H1 (cell line): ENCODE results near the gene CSGALNACT2. TPM values are rescaled to one million over a fixed set of nuclear protein-coding genes. Genes with fewer than 3 reads are reported as not detected.

Source experiments
- CTCF ChIA-PET: fragments of 300-600 bp; sonication (Branson Sonifier 250); formaldehyde crosslinking; loops from one replicate; lab custom pipeline; 2021; ENCODE audit not compliant: partially characterized antibody; lab: Charles Lee
- POLR2A ChIA-PET: fragments of 300-600 bp; sonication (Branson Sonifier 250); formaldehyde crosslinking; loops from one replicate; lab custom pipeline; 2021; ENCODE audit warnings: inconsistent platforms; ENCODE audit not compliant: partially characterized antibody; lab: Charles Lee
- DNase-seq, 2 experiments: peaks; one replicate each; pipeline versions ENCODE4 v3.0.0 to v3.0.0-alpha.2; 2010 to 2022; ENCODE audit warnings: low spot score in 2 of 2, low read depth in 1 of 2, mixed read lengths in 1 of 2
- FAIRE-seq: peaks from 2 replicates; lab custom pipeline; 2011; peaks lifted over from hg19 to GRCh38; lab: Jason Lieb, UNC
- H2AFZ ChIP-seq: 2 replicates; pipeline ENCODE4 v1.8.1; 2012; ENCODE audit warnings: low read length, inconsistent platforms
- H2AK5ac ChIP-seq: 2 replicates; pipeline ENCODE4 v1.6.1; 2013; ENCODE audit warnings: low read depth, low read length
- H2BK120ac ChIP-seq: replicated peaks from 2 replicates; pipeline ENCODE3; 2013; ENCODE audit warnings: low read depth, low read length, inconsistent platforms
- H2BK12ac ChIP-seq: 2 replicates; pipeline ENCODE4 v1.6.1; 2013; ENCODE audit warnings: low read depth, low read length
- H2BK15ac ChIP-seq: 2 replicates; pipeline ENCODE4 v1.6.1; 2013; ENCODE audit warnings: low read length
- H2BK20ac ChIP-seq: 2 replicates; pipeline ENCODE4 v1.6.1; 2013; ENCODE audit warnings: low read length
- H2BK5ac ChIP-seq: 2 replicates; pipeline ENCODE4 v1.6.1; 2013; ENCODE audit warnings: low read depth, low read length
- H3K14ac ChIP-seq: 2 replicates; pipeline ENCODE4 v1.6.1; 2013; ENCODE audit warnings: inconsistent platforms; ENCODE audit not compliant: insufficient read length
- H3K18ac ChIP-seq: 2 replicates; pipeline ENCODE4 v1.6.1; 2013; ENCODE audit warnings: low read length; ENCODE audit errors: extremely low read depth
- H3K23ac ChIP-seq: 2 replicates; pipeline ENCODE4 v1.6.1; 2013; ENCODE audit warnings: inconsistent platforms; ENCODE audit not compliant: insufficient read length
- H3K23me2 ChIP-seq: 2 replicates; pipeline ENCODE4 v1.6.1; 2013; ENCODE audit warnings: low read depth, low read length
- H3K27ac ChIP-seq: 2 replicates; pipeline ENCODE4 v1.6.1; 2011; ENCODE audit warnings: low read depth, low read length, inconsistent platforms
- H3K27me3 ChIP-seq, 4 experiments: replicated peaks in 1 of 4; 1 replicate in 1 of 4; 2 replicates in 3 of 4; pipeline versions ENCODE4 v1.6.1 to v1.8.1; 2011 to 2013; ENCODE audit warnings: low read length in 3 of 4, mild to moderate bottlenecking in 3 of 4, inconsistent platforms in 2 of 4, mixed read lengths in 2 of 4, moderate library complexity in 1 of 4; ENCODE audit not compliant: control insufficient read depth in 3 of 4, insufficient read depth in 3 of 4; ENCODE audit errors: extremely low read depth in 1 of 4
- H3K36me3 ChIP-seq, 4 experiments: 2 replicates each; pipeline versions ENCODE4 v1.6.1 to v1.8.1; 2011 to 2013; ENCODE audit warnings: mild to moderate bottlenecking in 4 of 4, low read length in 3 of 4, moderate library complexity in 2 of 4, control low read depth in 1 of 4, inconsistent platforms in 1 of 4; ENCODE audit not compliant: insufficient read depth in 4 of 4, control insufficient read depth in 2 of 4
- H3K4ac ChIP-seq: replicated peaks from 2 replicates; pipeline ENCODE3; 2013; ENCODE audit warnings: low read length, low read depth, mixed read lengths, inconsistent platforms; ENCODE audit not compliant: insufficient read length
- H3K4me1 ChIP-seq, 4 experiments: replicated peaks in 1 of 4; 1 replicate in 1 of 4; 2 replicates in 3 of 4; pipeline versions ENCODE4 v1.6.1 to v1.8.1; 2011 to 2013; ENCODE audit warnings: low read length in 3 of 4, inconsistent platforms in 2 of 4, mixed read lengths in 1 of 4; ENCODE audit not compliant: insufficient read depth in 4 of 4, control insufficient read depth in 3 of 4
- H3K4me2 ChIP-seq, 2 experiments: 2 replicates each; pipeline versions ENCODE4 v1.6.1 to v1.8.1; 2011 to 2013; ENCODE audit warnings: low read depth in 2 of 2, low read length in 2 of 2, control low read depth in 1 of 2, inconsistent platforms in 1 of 2, mild to moderate bottlenecking in 1 of 2; ENCODE audit not compliant: insufficient read depth in 1 of 2
- H3K4me3 ChIP-seq, 4 experiments: fragments of 200-600, 300-600 bp in 1 of 4; sonication (generic), shearing (Covaris generic), sonication (Bioruptor Twin) in 1 of 4; 2 replicates each; pipeline versions ENCODE4 v1.5.1 to v1.8.1; 2011 to 2016; ENCODE audit warnings: low read length in 4 of 4, low read depth in 3 of 4, control low read depth in 2 of 4, inconsistent platforms in 2 of 4, mild to moderate bottlenecking in 2 of 4, mixed read lengths in 1 of 4, moderate library complexity in 1 of 4; ENCODE audit not compliant: insufficient read depth in 2 of 4; ENCODE audit errors: extremely low read depth in 1 of 4
- H3K56ac ChIP-seq: replicated peaks from 2 replicates; pipeline ENCODE3; 2013; ENCODE audit warnings: low read depth, mild to moderate bottlenecking, mixed read lengths, low read length, inconsistent platforms; ENCODE audit not compliant: insufficient read length
- H3K79me1 ChIP-seq: 2 replicates; pipeline ENCODE4 v1.6.1; 2013; ENCODE audit warnings: low read depth, low read length, control low read depth
- H3K79me2 ChIP-seq, 2 experiments: 2 replicates each; pipeline versions ENCODE4 v1.6.1 to v1.8.1; 2012 to 2013; ENCODE audit warnings: low read length in 2 of 2, mild to moderate bottlenecking in 2 of 2, inconsistent platforms in 1 of 2; ENCODE audit not compliant: insufficient read depth in 2 of 2, control insufficient read depth in 1 of 2
- H3K9ac ChIP-seq, 4 experiments: replicated peaks in 1 of 4; 1 replicate in 1 of 4; 2 replicates in 3 of 4; pipeline versions ENCODE4 v1.6.1 to v1.8.1; 2011 to 2013; ENCODE audit warnings: low read depth in 3 of 4, low read length in 3 of 4, control low read depth in 2 of 4, mild to moderate bottlenecking in 2 of 4, moderate library complexity in 2 of 4, inconsistent platforms in 1 of 4; ENCODE audit errors: extremely low read depth in 1 of 4
- H3K9me3 ChIP-seq, 2 experiments: 2 replicates each; pipeline versions ENCODE4 v1.6.1 to v1.8.1; 2012 to 2013; ENCODE audit warnings: mild to moderate bottlenecking in 2 of 2, moderate library complexity in 2 of 2, control low read depth in 1 of 2, inconsistent platforms in 1 of 2, low read depth in 1 of 2, low read length in 1 of 2, mixed read lengths in 1 of 2; ENCODE audit not compliant: insufficient read depth in 2 of 2
- H4K20me1 ChIP-seq, 2 experiments: replicated peaks in 1 of 2; 2 replicates each; pipeline versions ENCODE3 to v1.8.1; 2011 to 2013; ENCODE audit warnings: inconsistent platforms in 2 of 2, low read length in 2 of 2, mild to moderate bottlenecking in 1 of 2; ENCODE audit not compliant: insufficient read depth in 2 of 2, control insufficient read depth in 1 of 2
- H4K5ac ChIP-seq: 2 replicates; pipeline ENCODE4 v1.6.1; 2013; ENCODE audit warnings: low read length, low read depth, mixed read lengths, inconsistent platforms; ENCODE audit not compliant: insufficient read length
- H4K8ac ChIP-seq: 2 replicates; pipeline ENCODE4 v1.8.0; 2013; ENCODE audit warnings: mild to moderate bottlenecking, moderate library complexity, low read length, inconsistent platforms; ENCODE audit not compliant: insufficient read depth; ENCODE audit errors: extremely low read depth
- H4K91ac ChIP-seq: replicated peaks from 2 replicates; pipeline ENCODE3; 2013; ENCODE audit warnings: low read length, mixed read lengths, inconsistent platforms; ENCODE audit not compliant: insufficient read length
- ATF2 ChIP-seq: IDR thresholded peaks from 2 replicates; pipeline ENCODE4 v1.6.1; 2012; ENCODE audit warnings: low read length, inconsistent platforms
- CTCF ChIP-seq, 3 experiments: IDR thresholded peaks; 1 replicate in 2 of 3; 2 replicates in 1 of 3; pipeline versions ENCODE4 v1.5.1 to v1.6.1; 2011; ENCODE audit warnings: low read length in 3 of 3, mild to moderate bottlenecking in 3 of 3, inconsistent platforms in 2 of 3, low read depth in 1 of 3, moderate library complexity in 1 of 3; ENCODE audit not compliant: insufficient read depth in 1 of 3; ENCODE audit errors: control extremely low read depth in 1 of 3
- RBBP5 ChIP-seq: IDR thresholded peaks from 2 replicates; pipeline ENCODE4 v1.7.1; 2012; ENCODE audit warnings: low read depth, mild to moderate bottlenecking, inconsistent platforms, low read length, moderate library complexity, borderline replicate concordance
- RXRA ChIP-seq: IDR thresholded peaks from 2 replicates; pipeline ENCODE4 v1.6.1; 2011; ENCODE audit warnings: low read depth, mild to moderate bottlenecking, low read length, moderate library complexity; ENCODE audit not compliant: insufficient read depth
- WGBS, 2 experiments: shearing (Covaris generic) in 1 of 2; methylation state at CpG; one replicate each; pipeline versions ENCODE4 v1.1.6 to v1.1.7; 2013 to 2015; ENCODE audit warnings: low lambda C conversion rate in 2 of 2, mixed read lengths in 2 of 2, inconsistent platforms in 1 of 2, low coverage in 1 of 2, missing lambda C conversion rate in 1 of 2; ENCODE audit not compliant: insufficient replicate concordance in 2 of 2, insufficient coverage in 1 of 2, insufficient read length in 1 of 2; ENCODE audit errors: extremely low coverage in 1 of 2, missing lambda C conversion rate in 1 of 2; 5-methylcytosine and 5-hydroxymethylcytosine counted together
- polyA plus RNA-seq, 7 experiments: library from polyadenylated mRNA; depleted of rRNA in 3 of 7; stranded (reverse) in 5 of 7; unstranded in 2 of 7; fragments of >200 nt in 5 of 7; fragments of 200-250 nt in 2 of 7; gene quantifications; 1 replicate in 5 of 7; 2 replicates in 1 of 7; 4 replicates in 1 of 7; pipeline versions ENCODE4 v1.2.1 to v1.2.3, GENCODE V29; 2011 to 2013; ENCODE audit warnings: missing spikeins in 2 of 7, mixed read lengths in 2 of 7
- total RNA-seq: library from RNA; stranded (reverse); fragmentation: NEBNext Ultra II Directional; extraction: Animal tissue kit (Norgen Biotek cat#: 25700); gene quantifications from 2 replicates; pipeline ENCODE4 v1.2.1, GENCODE V29; 2021

The CSGALNACT2 gene
- total and polyA plus RNA-seq, 2 of the 8 experiments (the other 6 are each of a cell fraction or from before 2014, with no cell fraction given): 2.6 to 5.3 TPM

GRCh38 chr10:43105956-43106229 is 32.4 kb upstream of the CSGALNACT2 start:
- H3K9me3 ChIP-seq: no peaks in the 10 kb centered on the region
- H3K23ac ChIP-seq: no peak overlapping the region
- H3K4me1 ChIP-seq: peaks cover 0 to 13% (median 3%) of the 10 kb centered on the region in 4 experiments; a peak in 5 of 7 replicates
- no peak overlapping the region for H4K5ac ChIP-seq
- H3K27me3 ChIP-seq: peaks cover 0 to 16% (median 12%) of the 10 kb centered on the region in 4 experiments; a peak in 6 of 7 replicates
- peak overlapping the region in 1 of 2 experiments; percentile 93; a peak in 2 of 4 replicates for H3K4me2 ChIP-seq
- H2BK20ac ChIP-seq: no peak overlapping the region; the same call in 1 of the 2 replicates
- POLR2A ChIA-PET: no interaction called here
- no peaks in the 10 kb centered on the region for H3K79me1 ChIP-seq
- H3K18ac ChIP-seq: no peak overlapping the region
- peak overlapping the region; percentile 9; the same call in 1 of the 2 replicates for H4K8ac ChIP-seq
- peak overlapping the region; percentile 72; the same call in 1 of the 2 replicates for H2BK15ac ChIP-seq
- no peak overlapping the region for H2AK5ac ChIP-seq
- no peak overlapping the region for H3K9ac ChIP-seq
- no peak overlapping the region for H2BK5ac ChIP-seq
- no peaks in the 10 kb centered on the region for H3K79me2 ChIP-seq
- H3K4me3 ChIP-seq: peak overlapping the region in 1 of 4 experiments; percentile 60; a peak in 1 of 8 replicates
- peaks cover 9% of the 10 kb centered on the region; the same call in 1 of the 2 replicates for H3K23me2 ChIP-seq
- H3K27ac ChIP-seq: no peak overlapping the region
- H4K91ac ChIP-seq: peak overlapping the region; percentile 69
- no peaks in the 10 kb centered on the region for H4K20me1 ChIP-seq
- no peak overlapping the region for H2AFZ ChIP-seq
- no peak overlapping the region for H2BK120ac ChIP-seq
- WGBS, 2 experiments: 73% methylated on average over 6 of the region's 7 CpGs; no CpG with 5 or more reads in 1 of the 2 experiments
- no peak overlapping the region for H3K14ac ChIP-seq
- CTCF ChIA-PET: interaction anchor here (1.0 to 4.2 kb wide), 9 partner anchors 9 to 240 kb away, joined by 3 to 21 read pairs (median 8); no protein-coding TSS in a partner anchor
- no peak for DNase-seq
- H3K4ac ChIP-seq: no peak overlapping the region
- no peak for FAIRE-seq
- H3K56ac ChIP-seq: no peak overlapping the region
- no peaks in the 10 kb centered on the region for H3K36me3 ChIP-seq
- H2BK12ac ChIP-seq: 0 out of 2 replicates have a peak overlapping the region, but pooled peaks have one; percentile 60
- no peak for TF ChIP-seq ATF2
- no peak for TF ChIP-seq RBBP5
- TF ChIP-seq RXRA: no peak
- TF ChIP-seq CTCF (IDR thresholded peaks at IDR 0.05; ENCODE audit: control extremely low read depth in 1 of 3, insufficient read depth in 1 of 3, low read depth in 1 of 3, low read length in 3 of 3): no peak
